NAMALWA (cell line): ENCODE measurements around the gene ZNF79.

Source experiments
- DNase-seq: peaks from one replicate; pipeline ENCODE4 v3.0.0-alpha.2; 2015; ENCODE audit warnings: low spot score

The ZNF79 gene

DNA sequence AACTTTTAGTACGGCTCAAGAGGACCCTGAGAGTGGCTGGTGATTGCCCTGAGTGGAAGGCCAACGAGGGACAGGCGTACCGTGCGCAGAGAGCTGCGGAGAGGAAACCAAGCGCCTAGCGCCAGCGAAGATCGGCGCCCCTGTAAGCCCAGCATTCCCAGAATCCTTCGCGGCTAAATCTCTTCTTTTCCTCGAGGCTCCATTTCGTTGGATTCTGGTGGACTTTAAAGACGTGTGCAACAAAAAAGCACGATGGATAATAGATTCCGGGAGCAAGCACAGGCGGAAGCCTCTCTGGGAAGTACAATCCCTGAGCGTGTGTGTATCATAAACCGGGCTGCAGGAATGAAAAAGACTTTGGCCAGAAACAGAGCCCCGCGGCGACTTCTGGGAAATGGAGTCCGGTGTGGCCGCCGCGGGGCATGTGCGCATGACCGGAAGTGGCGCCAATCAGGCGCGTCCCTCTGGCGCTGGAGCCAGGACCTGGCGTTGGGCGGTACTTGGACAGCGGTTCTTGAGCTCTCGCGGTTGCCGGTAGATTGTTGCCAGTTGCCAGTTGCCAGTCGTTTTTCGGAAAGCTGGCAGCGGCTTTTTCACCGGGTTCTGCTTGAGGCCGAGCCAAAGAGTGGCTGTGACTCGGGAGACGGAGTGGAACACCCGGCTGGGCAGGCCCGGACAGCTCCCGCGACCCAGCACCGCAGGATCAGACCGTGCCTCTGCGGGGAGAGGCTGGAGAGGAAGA lies at the start of gene ZNF79:
Gene ZNF79 (plus strand): TSS at position 449 of the 742 bp plus-strand sequence. CDS start 406 bp downstream, outside the sequence.
- peak; percentile 94 for DNase-seq

DNA sequence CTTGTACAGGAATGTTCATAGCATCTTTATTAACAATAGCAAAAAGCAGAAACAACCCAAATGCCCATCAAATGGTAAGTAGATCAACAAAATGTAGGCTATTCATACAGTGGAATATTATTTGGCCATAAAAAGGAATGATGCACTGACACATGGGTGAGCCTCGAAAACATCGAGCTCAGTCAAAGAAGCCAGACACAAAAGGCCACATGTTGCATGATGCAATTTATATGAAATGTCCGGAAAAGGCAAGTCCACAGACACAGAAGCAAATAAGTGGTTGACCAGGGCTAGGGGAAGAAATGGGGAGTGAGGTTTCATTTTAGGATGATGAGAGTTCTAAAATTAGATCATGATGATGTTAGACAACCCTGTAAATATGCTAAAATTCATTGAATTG lies 43.7 kb upstream of the ZNF79 start:
- DNase-seq: no peak

DNA sequence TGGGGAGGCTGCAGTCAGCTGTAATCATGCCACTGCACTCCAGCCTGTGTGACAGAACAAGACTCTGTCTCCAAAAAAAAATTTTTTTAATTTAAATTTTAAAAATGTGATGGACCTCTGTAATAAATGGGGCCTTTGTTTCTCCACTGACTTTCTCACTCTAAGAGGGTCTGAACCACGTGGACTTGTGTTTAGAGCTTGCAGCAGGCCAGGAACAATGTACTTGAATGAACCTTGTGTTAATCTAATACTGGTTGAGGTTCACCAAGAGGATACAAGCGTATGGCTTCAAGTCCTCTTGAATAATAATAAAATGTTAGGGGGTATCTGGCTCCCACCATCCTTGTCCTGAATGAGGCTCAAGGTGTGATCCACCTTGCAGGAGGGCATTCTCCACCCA lies 41.6 kb upstream of the ZNF79 start:
- no peak for DNase-seq

DNA sequence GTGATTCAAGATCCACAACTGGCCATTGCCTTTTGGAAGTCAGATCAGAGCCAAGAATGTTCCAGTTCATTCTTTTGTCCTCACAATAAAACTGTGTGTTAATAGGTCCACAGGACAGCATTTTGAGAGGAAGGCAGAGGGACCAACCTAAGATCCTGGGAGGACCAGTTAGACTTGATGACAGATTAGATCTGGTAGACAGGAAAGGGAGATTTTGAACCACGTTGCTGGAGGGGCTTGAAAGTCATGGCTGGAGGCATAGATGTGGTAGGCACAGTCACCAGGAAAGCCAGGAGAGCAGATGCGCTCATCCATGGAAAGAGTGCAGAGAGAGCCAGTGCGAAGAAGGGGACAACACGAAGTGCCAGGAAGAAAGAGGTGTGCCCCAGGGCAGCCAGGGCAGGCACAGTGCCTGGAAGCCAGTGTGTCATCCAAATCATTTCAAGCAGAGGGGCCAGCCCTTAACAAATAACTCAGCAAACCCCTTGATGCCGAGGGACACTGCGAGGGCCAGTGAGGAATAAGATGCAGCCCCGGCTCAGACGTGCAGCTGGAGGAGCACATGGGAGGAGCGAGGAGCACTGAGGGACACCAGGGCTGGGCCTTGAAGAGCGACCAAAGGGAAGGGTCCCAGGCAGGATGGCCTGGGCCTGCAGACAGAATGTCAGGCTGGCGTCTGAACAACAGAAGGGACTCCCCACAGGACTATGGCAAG lies 40.0 kb upstream of the ZNF79 start:
- no peak for DNase-seq

DNA sequence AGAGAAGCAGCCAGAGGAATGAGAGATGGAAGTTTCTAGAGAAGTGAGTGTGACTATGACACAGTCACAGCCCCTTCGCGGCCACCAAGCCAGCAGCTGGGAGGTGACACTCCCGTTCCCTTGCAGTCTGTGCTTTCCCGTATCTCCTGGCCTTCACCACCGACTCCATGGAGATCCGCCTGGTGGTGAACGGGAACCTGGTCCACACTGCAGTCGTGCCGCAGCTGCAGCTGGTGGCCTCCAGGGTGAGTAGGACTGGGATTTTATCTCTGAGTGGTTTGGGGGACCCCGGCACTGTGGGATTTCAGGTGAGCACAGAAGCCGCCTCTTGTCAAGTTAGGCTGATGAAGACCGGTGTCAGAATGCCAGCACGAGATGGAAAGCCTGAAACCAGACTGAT lies 39.3 kb upstream of the ZNF79 start:
- no peak for DNase-seq

DNA sequence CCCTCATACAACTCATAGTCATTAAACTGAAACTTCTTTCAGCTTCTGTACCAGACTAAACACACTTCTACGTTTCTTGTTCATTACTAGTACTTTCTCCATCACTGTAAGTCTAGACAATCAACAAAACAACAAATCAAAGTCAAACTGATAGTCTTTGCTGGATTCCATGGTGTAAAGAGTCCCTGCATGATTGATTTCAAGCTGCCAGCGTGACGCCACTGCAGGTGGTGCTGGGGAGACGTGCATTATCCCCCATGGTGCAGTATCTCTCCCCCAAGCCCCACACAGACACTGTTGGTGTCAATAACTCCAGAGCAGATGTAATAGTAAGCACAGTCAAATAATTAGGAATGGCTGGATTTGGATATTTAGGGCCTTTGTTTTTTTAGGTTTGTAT lies 37.9 kb upstream of the ZNF79 start:
- peak; percentile 39 for DNase-seq

DNA sequence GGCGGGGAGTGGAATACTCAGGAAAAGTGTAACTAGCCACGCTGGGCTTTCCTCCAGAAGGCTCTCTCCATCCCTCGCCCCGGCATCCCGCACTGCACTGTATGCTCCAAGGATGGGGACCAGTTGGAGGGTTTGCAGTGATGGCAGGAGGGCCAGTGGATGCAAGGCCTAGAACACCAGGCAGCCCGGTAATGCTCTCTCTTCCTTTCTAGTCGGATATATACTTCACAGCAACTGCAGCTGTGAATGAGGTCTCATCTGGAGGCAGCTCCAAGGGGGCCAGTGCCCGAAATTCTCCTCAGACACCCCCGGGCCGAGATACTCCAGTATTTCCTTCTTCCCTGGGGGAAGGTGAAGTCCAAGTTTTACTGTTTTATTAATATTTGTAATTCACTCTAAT lies 37.2 kb upstream of the ZNF79 start:
- no peak for DNase-seq

DNA sequence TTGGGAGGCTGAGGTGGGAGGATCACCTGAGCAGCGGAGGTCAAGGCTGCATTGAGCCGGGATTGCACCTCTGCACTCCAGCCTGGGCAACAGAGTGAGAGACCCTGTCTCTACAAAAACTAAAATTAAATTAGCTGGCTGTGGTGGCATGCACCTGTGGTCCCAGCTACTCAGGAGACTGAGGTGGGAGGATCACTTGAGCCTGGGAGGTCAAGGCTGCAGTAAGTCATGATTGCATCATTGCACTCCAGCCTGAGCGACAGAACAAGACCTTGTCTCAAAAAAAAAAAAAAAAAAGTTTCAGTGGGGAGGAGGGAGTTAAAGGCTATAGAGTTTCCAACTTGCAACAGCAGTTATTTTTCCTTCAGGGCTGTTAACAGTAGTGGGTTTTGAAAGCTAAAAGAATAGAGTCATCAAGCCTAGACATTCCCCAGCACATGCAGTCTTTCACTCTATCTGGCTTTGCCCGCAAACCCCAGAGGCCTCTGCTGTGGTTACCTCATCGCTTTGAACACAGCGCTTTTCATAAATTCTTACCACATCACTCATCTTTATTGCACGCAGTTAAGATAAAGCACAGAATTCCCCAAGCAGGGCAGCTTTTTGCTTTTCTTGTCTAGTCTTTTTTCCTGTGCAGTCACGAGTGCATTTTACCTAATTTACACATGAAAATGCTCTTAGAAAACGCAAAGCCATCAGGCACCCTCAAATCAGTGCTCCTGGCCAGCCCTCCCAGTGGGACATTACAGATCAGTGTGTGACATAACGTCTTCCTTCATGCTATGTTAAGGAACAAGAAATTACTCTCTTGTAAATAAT lies 35.9 kb upstream of the ZNF79 start:
- DNase-seq: no peak

DNA sequence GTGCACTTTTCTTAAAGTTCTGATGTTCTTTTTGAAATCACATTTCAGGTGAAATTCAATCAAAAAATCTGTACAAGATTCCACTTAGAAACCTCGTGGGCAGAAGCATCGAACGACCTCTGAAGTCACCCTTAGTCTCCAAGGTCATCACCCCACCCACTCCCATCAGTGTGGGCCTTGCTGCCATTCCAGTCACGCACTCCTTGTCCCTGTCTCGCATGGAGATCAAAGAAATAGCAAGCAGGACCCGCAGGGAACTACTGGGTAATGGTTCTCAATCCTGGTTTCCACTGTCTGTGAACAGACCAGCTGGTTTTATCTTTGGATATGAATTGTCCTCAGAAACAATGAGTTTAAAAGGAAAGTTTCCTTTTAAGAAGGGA lies 35.3 kb upstream of the ZNF79 start:
- no peak for DNase-seq

DNA sequence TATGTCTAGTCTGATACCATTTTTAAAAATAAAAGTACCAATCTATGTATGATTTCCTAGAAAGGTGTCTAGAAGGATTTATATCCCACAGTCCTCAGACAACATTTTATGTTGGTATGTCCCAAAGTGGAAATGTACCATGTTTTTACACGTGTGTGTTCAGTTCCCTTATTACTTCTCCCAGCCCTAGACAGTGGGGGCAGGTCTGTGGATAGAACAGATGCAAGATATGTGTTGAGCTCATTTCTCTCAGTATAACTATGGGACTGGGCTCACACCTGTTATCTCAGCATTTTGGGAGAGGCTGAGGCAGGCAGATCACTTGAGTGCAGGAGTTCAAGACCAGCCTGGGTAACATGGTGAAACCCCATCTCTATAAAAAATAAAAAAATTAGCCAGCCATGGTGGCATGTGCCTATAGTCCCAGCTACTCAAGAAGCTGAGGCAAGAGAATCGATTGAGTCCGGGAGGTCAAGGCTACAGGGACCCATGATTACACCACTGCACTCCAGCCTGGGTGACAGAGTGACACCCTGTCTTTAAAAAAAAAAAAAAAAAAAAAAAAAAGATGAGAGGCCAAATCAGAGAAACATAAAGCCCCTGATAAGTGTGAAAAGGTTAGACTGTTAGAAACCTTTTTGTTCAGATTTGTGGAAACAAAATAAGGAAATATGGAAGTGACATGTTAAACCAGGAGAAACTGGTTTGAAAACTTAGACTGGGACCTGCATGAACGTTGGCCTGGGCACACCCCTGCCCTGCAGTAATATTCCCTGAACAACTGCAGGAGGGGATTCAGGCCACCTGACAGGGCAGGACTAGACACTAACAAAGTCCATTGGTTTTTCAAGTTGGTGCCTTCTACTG lies 34.6 kb upstream of the ZNF79 start:
- no peak for DNase-seq

DNA sequence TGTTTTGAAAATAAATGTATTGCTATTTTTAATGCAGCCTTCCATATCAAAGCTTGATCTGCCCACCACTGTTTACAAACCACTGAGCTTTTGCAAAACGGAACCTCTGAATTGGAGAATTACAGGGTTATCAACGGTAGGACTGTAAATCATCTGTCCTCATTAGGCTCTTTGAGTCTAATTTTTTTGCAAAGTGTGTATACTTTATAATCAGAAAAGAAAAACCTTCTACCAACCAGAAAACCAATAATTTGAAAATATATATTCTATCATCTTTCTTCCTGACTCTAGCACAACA lies 34.0 kb upstream of the ZNF79 start:
- no peak for DNase-seq

DNA sequence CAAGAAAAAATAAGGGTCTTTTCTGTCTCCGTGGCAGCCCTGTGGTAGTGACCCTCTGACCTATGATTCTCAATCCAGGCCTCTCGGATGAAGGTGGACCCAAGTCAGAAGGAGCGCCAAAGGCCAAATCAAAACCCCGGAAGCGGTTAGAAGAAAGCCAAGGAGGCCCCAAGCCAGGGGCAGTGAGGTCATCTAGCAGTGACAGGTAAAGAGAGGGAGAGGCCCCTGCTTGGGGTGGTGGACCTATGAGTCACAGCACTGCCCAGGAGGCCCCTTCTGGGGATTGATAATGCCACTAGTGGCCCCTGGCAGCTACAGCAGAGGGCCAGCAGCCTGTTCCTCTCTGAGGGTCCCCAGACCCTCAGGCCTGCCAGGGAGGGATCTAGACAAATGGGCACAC lies 33.6 kb upstream of the ZNF79 start:
- DNase-seq: no peak

DNA sequence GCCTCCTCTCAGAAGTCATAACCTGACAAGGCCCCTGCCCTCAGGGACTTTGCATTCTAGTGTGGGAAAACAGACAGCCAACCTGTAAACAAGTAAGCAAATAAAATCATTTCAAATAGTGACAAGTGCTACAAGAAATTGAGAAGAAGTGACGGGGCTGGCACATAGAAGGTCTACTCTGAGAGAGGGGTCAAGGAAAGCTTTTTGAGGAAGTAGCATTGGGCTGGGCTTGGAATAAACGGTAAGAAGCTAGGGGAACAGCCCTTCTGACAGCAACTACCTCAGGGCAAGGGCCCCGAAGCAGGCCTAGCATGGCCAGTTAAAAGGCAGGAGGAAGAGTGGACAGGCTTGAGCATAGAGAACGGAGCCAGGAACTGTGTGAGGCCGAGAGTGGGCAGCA lies 32.0 kb upstream of the ZNF79 start:
- no peak for DNase-seq

DNA sequence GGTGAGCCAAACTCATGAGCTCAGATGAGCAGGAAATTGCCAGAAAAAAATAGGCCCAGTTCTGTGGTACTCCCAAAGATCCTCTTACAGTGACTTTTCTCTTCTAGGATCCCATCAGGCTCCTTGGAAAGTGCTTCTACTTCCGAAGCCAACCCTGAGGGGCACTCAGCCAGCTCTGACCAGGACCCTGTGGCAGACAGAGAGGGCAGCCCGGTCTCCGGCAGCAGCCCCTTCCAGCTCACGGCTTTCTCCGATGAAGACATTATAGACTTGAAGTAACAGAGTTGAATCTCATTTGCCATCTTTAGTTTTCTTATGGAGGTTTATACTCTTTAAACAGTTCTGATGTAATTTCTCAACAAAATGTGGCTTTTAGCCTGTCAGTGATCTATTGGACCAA lies 31.2 kb upstream of the ZNF79 start:
- DNase-seq: no peak

DNA sequence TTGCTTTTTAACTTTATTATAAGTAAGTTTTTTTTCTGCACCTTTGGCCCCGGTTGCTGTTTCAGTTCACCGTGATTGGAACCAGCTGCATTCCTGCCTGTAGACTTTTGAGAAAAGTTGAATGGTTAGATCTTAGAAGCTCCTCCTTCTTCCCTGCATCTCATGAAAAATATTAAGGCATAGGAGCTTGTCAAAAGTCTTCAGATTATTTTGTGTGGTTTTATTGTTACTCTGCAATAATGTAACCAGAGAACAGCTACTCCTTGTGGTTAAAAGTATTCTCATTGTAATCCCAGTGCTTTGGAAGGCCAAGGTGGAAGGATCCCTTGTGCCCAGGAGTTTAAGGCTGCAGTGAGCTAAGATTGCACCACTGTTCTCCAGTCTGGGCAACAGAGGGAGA lies 30.5 kb upstream of the ZNF79 start:
- DNase-seq: no peak

DNA sequence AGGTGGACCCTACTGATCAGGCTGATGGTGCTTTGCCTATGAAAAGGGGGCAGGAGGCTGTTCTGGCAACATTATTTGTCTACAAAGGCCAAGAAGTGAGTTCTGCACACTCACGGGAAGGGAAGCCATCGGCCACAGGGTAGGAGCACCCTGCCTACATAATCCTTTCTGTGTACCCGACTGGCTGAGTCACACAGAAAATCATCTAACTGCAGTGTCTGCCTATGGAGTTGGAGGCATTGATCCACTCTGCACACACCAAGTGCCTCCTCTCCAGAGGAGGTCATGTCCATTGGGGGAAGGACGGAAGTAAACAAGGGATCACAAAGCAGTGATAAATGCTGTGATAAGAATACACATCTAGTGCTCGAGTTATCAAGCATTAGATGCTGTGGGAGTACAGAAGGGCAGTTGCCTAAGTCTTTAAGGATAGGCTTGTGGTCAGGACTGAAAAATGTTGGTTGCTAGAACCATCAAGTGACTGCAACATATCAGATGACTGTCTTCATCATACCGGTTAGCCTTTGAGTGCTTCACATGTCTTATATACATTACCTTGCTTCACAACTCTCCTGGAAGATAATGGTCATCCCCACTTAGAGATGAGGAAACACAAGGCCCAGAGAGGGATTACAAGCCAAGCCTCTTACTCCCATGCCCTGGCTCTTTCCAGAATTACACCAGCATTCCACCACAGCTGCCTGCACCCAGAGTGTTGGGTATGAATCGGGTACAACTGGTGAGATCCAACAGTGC lies 28.5 kb upstream of the ZNF79 start:
- DNase-seq: no peak

DNA sequence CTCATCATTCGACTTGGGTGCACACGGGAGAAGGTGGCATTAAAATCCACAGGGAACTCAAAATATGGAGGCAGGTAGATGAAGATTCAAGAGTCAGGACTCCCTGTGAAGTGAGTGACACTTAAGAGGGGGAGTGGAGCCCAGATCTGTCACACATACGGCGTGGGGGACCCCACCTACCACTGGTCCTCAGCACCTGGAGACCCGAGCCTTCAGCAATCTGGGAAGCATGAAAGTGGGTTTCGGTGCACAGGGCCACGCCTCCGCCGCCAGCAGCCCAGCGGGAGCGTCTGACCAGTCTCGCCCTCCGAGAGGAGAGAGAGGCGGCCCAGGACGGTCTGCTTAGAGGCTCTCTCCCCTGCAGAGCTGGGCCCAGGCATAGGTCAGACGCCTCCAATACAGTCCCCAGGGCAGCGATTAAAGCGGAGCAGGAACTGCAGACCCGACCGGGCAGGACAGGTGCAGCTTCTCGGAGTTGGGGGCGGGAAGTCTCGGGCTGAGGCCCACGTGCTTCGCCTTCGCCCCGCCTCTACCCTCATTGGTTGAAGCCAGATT lies 27.9 kb upstream of the ZNF79 start:
- DNase-seq: no peak

DNA sequence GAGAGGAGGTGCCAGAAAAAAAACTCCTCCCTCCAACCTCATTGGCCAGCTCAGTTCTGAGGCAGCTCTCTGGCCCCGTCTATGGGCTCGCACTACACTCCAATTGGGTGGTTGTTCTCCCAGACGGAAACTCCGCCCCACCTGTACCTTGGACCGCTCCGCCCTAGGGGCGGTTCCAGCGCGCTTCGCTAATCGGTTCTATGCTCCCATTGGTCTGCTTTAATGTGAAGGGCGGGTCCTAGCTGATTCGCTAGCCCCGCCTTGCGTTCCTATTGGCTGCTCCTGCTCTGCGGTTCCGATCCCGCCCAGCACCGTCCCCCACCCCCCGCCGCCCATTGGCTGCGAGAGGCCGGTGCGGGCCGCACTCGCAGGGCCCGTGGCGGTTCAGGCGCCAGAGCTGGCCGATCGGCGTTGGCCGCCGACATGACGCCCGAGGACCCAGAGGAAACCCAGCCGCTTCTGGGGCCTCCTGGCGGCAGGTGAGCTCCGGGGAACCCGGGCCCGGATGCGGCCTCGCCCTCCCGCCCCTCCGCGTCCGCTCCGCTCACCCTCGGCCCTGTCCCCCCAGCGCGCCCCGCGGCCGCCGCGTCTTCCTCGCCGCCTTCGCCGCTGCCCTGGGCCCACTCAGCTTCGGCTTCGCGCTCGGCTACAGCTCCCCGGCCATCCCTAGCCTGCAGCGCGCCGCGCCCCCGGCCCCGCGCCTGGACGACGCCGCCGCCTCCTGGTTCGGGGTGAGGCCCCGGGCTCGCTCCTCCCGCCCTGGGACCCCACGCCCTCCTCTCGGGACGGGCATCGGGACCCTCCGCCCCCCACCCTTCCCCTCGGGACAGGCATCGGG lies 27.2 kb upstream of the ZNF79 start, which contains the start of gene SLC2A8:
Gene SLC2A8 (plus strand): TSS at position 362 of the 838 bp plus-strand sequence. CDS start 62 bp downstream, at position 424.
- DNase-seq: peak; percentile 100

DNA sequence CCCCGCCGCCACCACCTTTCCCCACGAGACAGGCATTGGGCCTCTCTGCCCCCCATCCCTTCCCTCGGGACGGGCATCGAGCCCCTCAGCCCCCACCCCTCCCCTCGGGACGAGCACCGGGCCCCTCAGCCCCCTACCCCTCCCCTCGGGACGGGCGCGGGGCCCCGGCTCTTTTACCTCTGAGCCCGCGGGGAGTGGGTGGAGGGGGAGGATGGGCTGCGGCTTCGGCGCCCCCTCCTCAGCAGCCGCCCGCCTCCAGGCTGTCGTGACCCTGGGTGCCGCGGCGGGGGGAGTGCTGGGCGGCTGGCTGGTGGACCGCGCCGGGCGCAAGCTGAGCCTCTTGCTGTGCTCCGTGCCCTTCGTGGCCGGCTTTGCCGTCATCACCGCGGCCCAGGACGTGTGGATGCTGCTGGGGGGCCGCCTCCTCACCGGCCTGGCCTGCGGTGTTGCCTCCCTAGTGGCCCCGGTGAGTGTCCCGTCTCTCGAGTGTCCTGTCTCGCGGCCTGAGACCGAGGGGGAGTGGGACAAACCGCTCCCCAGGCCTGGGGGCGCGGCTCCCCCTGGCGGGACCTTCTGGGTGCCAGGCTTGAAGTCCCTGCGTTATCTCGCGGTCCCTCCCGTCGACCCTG lies 26.4 kb upstream of the ZNF79 start:
- peak; percentile 64 for DNase-seq

DNA sequence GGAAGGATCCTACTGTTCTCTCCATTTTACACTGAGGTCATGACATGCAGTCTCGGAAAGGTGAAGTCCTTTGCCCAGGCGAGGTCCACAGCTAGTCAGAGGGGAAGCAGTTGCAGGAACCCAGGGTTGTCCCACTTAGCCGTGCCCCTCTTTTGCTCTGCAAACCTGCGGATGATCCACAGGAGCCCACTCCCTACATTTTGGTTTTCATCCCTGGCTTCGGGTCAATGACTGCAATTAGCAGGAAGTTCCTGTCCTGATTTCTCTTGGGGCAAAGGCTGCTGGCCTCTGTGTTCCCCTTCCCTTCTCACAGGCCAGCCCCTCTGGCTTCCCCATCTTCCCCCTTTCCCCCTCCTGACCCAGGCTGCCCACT lies 25.9 kb upstream of the ZNF79 start:
- no peak for DNase-seq
